Effector CD4-positive, alpha-beta T cell (primary cell): Measurements from ENCODE around the gene MEX3C.

Experiments
- DNase-seq: peaks from one replicate; pipeline ENCODE4 v3.0.0-alpha.2; 2020

MEX3C gene

DNA sequence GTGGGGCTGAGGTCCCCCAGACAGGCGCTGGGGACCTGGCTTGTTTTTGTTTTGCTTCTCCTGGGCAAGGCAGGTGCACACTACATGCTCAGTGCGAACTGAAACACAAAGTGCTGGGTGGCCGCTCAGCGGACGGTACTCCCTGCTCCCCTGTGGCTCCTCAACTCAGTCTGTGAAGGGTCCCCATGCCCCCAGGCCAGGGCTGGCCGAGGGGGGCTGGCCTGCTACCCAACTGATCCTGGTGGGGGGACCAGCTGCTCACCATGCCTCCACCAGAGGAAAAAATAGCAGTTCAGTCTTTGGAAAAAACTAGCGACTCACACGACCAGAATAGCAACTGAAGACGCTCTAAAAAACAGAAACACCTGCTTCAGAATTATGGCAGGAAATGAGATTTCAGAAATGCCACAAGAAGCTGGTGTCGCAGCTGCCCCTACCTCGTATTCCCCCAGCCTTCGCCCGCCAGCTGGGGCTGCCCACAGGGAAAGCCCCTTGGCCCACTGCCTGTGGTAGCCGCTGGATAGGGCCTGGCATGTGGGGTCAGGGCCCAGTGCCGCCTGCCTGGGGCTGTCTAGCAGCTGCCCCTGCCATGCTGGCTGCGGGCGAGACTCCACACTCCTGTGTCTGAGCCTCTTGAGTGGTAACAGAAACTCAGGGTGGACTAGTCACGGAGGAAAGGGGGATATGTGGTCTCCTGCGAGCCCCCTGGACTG lies 43.7 kb downstream of the MEX3C start:
- DNase-seq: peak; percentile 17

DNA sequence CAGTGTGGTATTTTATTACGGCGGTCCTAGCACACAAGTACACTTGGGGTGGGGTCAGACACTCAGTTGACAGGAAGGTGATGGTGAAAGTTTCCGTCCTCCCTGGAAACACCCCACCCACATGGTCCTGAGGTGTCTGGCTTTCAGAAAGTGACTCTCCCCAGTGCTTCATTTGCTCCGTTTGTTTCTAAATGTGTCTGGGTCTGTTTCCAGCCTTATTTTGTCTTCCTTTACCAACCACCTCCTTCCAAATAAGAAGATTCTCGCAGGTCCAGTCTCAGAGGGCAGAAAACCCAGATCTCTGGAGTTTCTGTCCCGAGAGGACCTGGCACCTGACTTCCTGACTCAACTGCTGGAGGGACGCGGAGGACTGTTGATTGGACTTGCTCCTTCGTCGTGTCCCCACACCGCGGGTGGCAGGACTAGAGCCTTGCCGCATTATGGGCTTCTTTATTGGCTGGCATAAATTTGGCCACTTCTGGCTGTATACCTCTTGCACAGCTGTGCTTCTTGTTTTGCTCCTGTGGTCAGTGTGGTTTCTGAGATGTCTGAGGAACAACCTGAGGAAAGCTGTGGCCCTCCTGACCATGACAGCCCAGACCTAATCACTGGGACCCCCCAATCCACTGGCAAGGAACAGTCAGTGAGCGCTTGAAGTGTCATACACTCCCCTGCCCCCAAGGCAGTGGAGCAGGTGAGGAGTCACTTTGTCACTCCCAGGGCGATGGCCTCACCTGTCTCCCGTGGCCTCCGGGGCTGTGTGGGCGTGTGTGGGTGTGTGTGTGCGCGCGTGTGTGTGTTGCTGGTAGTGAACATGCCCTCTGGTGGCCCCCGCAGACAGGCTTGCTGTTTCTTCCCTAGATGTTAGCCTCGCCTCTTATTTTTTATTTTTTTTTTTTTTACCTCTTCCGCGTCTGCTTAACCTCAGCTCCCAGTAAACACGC lies 45.6 kb downstream of the MEX3C start:
- DNase-seq: peak; percentile 50

DNA sequence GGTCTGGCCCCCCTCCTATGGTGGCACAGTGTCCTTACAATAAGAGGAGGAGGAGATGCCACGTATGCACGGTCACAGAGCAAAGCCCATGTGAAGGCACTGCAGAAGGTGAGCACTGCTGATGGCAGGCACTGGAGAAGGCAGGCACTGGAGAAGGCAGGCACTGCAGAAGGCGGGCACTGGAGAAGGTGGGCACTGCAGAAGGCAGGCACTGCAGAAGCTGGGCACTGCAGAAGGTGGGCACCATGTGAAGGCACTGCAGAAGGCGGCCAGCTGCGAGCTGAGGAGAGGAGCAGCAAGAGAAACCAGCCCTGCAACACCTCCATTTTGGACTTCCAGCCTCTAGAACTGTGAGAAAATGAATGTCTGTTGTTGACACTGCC lies 46.3 kb downstream of the MEX3C start:
- no peak for DNase-seq

DNA sequence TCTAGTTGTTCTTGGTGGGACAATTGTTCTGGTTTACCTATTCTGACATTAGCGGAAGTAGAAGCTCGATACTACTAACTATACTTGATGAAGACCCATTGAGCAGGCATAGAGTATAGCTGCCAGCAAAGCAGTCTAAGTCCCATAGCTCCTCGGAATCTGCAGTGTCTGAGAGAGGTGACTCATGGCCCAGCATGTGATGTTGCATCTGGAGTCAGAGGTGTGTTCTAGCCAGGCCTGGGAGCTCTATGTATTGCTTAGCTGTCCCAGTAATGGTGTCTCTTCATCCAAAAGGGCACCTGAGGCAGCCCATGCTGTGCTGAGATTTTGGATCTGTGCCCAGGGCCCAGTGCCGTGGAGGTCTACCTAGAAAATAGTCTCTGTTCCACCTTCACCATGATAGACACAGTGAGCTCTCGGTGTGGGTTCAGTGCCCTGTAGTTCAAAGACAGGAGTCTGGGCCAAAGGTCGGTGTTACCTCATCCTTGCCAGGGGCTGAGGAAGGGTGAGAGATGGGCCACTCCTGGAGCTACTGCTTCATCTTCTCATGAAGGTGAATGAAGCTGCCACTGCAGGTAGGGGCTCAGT lies 47.3 kb downstream of the MEX3C start:
- DNase-seq: no peak

DNA sequence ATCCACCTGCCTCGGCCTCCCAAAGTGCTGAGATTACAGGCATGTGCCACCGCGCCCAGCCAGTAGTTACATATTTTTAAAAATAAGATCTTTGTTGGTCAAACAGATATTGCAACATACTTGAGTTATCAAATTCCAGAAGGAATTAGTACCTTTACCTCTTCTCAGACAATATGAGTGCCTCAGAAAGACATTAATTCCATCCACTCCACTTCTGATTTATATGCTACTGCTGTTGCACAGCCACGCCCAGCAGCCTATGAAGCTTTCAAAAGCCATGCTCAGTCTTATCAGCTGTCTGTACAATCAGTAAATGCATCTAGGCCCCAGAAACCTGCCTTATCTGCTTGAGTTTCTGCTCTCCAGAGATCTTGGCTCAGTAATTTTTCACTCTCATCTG lies 47.8 kb downstream of the MEX3C start:
- DNase-seq: no peak

DNA sequence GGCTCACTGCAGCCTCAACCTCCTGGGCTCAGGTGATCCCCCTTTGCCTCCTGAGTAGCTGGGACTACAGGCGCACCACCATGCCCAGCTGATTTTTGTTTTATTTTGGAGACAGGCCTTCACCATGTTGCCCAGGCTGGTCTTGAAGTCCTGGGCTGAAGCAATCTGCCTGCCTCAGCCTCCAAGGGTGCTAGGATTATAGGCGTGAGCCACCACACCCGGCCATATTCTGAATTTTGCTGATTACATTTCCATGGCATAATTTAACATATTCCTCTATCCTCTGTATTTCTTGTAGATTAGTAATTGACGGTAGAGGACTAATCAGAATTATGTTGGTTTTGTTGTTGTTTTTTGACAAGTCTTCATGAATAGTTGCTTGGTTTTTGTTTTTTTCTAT lies 50.6 kb downstream of the MEX3C start:
- DNase-seq: no peak

DNA sequence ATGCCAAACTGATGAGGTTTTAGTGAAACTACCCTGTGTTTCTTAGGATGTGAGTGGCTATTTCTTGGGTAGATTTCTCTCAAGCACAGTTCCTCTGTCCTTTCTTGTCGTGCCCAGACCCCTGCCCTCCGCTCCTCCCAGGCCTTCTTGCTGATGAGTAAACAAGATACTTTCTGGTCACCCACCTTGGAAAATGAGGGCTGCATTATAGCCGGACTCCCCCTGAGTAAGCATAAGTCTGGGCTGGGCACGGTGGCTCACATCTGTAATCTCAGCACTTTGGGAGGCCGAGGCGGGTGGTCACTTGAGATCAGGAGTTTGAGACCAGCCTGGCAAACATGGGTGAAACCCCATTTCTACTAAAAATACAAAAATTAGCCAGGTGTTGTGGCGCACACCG lies 58.5 kb downstream of the MEX3C start:
- no peak for DNase-seq

DNA sequence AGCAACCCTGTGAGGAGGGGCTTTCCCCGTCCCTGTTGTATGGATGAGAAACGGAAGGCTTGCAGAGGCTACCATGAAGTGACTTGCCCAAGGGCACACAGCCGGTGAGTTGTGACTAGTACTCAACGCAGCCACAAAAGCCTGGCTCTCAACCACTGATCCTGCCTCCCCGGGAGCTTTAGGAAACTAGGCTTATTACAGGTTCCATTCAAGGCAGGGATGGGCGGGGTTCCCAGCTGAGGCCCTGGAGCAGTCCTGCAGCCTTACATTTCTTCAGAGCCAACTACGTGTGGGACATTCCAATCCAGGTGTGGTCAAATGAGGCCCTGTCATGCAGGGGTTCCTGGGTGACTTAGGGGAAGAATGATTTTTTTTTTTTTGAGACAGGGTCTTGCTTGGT lies 59.6 kb downstream of the MEX3C start:
- DNase-seq: no peak

DNA sequence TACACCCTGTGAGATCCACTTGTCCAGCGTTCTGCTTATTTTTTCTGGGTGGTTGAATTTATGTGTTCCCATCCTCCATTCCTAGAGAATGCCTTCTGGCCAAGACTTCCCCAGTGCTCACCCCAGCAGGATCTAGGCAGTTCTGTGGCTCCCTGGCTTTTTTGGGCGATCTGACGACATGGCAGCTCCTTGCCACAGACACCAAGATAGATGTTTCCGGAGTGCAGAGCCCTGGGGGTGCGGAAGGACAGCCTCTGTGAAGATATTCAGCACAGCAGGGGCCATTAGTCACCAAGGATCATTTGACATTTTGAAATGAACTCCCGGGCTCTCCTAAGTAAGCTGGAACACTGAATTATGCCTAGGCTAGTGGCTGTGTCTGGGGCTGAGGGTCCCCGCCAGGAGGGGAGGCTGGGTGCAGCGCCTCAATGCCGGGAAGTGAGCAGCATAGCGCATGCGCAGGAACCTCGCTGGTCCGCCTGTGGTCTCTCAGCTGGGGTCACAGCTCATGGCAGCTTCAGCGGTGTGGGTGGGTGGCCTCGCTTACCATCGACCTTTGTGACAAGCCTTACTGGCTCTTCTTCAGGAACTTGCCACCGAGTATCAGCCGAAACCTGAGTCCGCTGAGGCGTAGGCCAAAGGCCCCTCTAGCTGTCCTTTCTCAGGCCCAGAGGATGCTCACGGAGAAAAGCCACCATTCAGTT lies 60.3 kb downstream of the MEX3C start:
- no peak for DNase-seq

DNA sequence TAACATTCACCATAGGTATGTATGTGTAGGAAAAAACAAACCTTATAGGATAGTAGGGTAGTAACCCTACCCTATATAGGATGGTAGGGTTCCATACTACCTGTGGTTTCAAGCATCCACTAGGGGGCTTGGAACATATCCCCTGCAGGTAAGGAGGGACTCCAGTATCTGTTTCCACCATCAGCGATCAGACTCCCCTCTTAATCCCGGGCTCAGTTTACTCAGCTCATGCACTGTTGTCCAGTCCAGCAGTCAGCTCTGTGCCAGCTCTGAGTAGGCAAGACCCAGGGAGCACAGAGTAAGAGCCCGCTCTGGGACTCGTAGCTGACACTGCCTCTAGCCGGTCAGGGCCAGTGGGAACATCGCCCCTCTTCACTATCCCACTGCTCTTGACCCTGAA lies 61.7 kb downstream of the MEX3C start:
- DNase-seq: no peak

DNA sequence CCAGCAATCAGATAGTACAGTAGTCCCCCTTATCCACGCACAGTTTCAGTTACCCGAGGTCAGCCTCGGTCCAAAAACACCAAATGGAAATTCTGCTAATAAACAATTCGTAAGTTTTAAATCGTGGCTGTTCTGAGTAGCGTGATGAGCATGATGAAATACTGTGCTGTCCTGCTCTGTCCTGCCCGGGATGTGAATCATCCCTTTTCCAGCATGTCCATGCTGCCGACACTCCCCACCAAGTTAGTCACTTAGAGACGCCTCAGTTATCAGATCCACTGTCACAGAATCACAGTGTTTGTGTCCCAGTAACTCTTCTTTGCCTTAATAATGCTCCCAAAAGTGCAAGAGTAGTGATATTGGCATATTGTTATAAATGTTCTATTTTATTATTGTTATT lies 62.1 kb downstream of the MEX3C start:
- DNase-seq: no peak

DNA sequence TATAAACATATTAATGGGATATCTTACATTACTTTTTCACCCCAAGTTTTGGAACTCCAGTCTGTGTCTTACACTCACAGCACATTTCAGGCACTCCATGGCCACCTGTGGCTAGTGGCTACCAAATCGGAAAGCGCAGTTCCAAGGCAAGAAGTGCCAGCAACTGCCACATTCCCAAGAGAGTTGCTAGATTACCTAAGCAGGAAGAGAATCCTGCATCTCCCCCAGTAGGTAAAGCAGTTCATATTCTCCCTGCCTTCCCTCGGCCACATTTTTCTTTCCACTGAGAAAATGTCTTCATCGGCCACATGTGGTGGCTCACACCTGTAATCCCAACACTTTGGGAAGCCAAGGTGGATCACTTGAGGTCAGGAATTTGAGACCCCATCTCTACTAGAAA lies 62.8 kb downstream of the MEX3C start:
- no peak for DNase-seq

DNA sequence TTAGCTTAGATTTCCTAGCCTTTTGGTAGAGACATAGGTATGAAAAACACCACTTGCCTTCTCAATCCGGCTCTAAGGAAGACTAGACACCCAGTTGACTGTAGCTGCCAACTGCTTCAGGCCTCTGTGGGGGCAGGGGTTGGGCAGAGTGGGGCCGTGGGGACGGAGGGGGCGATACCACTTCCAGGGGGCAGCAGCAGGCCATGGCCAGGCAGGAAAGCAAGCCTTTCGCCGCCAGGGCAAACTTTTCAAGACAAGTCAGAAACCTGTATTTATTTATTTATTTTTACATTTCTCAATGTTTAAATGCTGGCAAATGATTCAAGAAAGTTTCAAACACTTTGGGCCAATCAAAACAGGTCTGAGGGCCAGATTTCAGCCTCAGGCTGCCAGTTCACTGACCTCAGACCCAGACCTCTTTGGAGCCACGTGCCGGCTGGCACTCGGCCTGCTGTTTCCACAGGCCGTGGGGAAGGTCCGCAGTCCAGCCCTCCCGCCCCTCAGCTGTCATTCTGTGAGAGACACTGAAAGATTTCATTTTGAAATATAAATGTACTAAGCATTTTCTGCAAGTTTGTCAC lies 63.8 kb downstream of the MEX3C start:
- no peak for DNase-seq

DNA sequence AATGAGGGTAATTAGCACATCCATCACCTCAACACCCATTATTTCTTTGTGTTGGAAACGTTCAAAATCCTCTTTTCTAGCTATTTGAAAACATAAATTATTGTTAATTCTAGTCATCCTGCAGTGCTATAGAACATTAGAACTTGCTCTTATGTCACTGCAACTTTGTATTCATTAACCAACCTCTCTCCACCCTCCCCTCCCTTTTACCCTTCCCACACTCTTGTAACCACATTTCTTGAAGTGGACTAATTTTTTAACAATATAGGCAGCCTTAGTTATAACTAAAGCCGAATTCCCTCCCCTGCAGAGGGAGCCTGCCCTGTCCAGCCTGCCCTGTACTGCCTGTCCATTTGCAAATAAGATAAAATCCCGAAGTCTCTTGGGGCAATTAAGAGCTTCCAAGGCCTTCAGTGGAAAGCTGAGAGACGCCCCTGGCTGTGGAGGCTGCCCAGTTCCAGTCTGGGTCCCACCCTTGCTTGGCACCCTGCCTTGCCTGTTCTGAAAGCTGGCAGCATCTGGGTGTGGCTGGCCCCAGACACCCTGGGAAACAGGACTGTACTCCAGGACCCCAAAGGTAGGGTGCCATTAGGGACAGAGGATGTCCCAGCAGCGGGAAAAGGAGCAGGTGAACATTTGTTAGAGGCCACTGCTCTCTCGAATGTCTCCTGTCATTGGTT lies 65.1 kb downstream of the MEX3C start:
- DNase-seq: no peak

DNA sequence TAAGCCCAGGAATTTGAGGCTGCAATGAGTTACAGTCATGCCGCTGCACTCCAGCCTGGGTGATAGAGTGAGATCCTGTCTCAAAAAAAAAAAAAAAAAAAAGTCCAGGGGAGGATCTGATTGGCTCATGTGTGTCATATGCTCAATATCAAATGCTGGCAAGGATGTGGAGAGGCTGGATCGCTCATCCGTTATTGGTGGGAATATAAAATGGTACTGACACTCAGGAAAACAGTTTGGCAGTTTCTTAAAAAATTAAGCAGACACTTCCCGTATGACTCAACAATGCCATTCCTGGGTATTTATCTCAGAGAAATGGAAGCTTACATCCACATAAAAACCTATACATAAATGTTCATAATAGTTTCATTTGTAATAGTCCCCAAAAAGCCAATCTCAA lies 68.9 kb downstream of the MEX3C start:
- no peak for DNase-seq

DNA sequence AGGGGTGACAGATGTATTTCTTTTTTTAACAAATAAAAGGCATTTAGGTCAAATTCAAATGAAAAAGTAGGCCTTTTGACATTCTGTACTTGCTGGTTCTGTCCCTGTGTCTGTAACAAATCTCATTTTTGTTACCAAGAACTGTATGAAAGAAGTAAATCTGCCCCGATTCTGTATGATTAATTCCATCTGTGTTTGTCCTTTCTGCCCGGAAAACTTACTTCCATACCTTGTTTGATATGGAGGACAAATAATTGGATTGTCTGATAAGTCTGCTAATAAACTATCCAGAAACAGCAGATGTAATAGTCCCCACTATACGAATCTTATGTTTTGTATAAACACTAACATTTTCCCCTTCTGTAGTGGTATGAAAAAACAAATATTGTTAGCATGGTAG lies 69.8 kb downstream of the MEX3C start:
- DNase-seq: no peak

DNA sequence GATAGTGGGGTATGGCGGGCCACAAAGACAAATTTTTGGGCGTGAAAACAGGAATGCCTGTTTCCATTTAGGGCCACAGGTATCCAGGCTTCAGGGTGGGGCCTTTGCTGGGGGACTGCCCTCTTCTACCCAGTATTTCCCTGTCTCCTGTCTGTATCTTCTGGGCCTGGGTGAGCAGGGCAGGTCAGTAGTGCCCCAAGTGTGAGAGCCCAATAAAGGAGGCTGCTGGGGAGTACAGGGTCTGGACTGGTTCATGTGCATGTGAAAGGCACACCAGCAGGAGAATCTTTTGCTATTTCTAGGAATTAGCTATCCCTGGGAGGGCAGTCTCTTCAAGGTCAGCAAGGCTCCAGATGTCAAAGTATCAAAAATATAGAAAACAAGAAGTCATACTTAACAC lies 71.5 kb downstream of the MEX3C start:
- no peak for DNase-seq
